ENCODE data around the gene RRBP1. TPM values are rescaled to one million over a fixed set of nuclear protein-coding genes. Genes with fewer than 3 reads are reported as not detected.

Gene RRBP1
- total RNA-seq, 1 donor from 2014 or later = 83.0 TPM

GRCh38 chr20:17587148-17587547, 94.9 kb downstream of the RRBP1 start:
- intact Hi-C loops (cut with micrococcal nuclease) = no loop called here

GRCh38 chr20:17586250-17586649, 95.8 kb downstream of the RRBP1 start:
- intact Hi-C loops (cut with micrococcal nuclease) = no loop called here

GRCh38 chr20:17584689-17585088, 97.4 kb downstream of the RRBP1 start:
- intact Hi-C loops (cut with micrococcal nuclease) = no loop called here

- intact Hi-C loops (cut with micrococcal nuclease) = no loop called here
Measured at GRCh38 chr20:17583126-17583525, 98.9 kb downstream of the RRBP1 start.

- intact Hi-C loops (cut with micrococcal nuclease) = no loop called here
Measured at GRCh38 chr20:17580895-17581294, 101.1 kb downstream of the RRBP1 start.

GRCh38 chr20:17579369-17580039, 102.5 kb downstream of the RRBP1 start:
- intact Hi-C loops (cut with micrococcal nuclease) = no loop called here

GRCh38 chr20:17576215-17576614, 105.8 kb downstream of the RRBP1 start:
- intact Hi-C loops (cut with micrococcal nuclease) = no loop called here

GRCh38 chr20:17573463-17573862, 108.6 kb downstream of the RRBP1 start:
- intact Hi-C loops (cut with micrococcal nuclease) = no loop called here

GRCh38 chr20:17572034-17572638, 109.9 kb downstream of the RRBP1 start:
- intact Hi-C loops (cut with micrococcal nuclease) = no loop called here

- intact Hi-C loops (cut with micrococcal nuclease) = loop anchor here (2.0 kb wide), 2 partner anchors 34 to 40 kb away; no protein-coding TSS in a partner anchor
Measured at GRCh38 chr20:17571153-17571527, 110.9 kb downstream of the RRBP1 start.

- intact Hi-C loops (cut with micrococcal nuclease) = loop anchor here (1.0 to 2.0 kb wide), 5 partner anchors 34 to 397 kb away; partner anchors contain the start of gene RRBP1
Measured at GRCh38 chr20:17570347-17571152, 111.5 kb downstream of the RRBP1 start.

- intact Hi-C loops (cut with micrococcal nuclease) = loop anchor here (1.0 to 2.0 kb wide), 5 partner anchors 33 to 398 kb away; partner anchors contain the start of gene RRBP1
Measured at GRCh38 chr20:17569616-17570346, 112.3 kb downstream of the RRBP1 start, which contains the start of gene DSTN. DSTN (plus strand) TSS chr20:17570075; CDS start chr20:17570209, 134 bp downstream.

- intact Hi-C loops (cut with micrococcal nuclease) = no loop called here
Measured at GRCh38 chr20:17568972-17569521, 113.0 kb downstream of the RRBP1 start.

GRCh38 chr20:17568045-17568788, 113.8 kb downstream of the RRBP1 start:
- intact Hi-C loops (cut with micrococcal nuclease) = no loop called here

GRCh38 chr20:17566345-17566744, 115.7 kb downstream of the RRBP1 start:
- intact Hi-C loops (cut with micrococcal nuclease) = no loop called here

GRCh38 chr20:17565169-17565845, 116.7 kb downstream of the RRBP1 start:
- intact Hi-C loops (cut with micrococcal nuclease) = no loop called here

Data from T-helper 2 cell treated with Interferon-gamma antibody and Interleukin-4, amounts not matched to agents 100 ng/mL and 5 ng/mL, for 36 hours (primary cell).